GM23248 (cell line): ENCODE results near the gene SMTNL2. TPM values are rescaled to one million over a fixed set of nuclear protein-coding genes. Genes with fewer than 3 reads are reported as not detected.

Experiments
- DNase-seq: peaks from one replicate; pipeline ENCODE4 v3.0.0-alpha.2; 2015
- H2AFZ ChIP-seq: fragments of 200-600 bp; sonication (generic); 2 replicates; pipeline ENCODE4 v1.6.1; 2016; ENCODE audit warnings: antibody characterized with exemption
- H3F3A ChIP-seq: fragments of 200-600 bp; sonication (generic); 2 replicates; pipeline ENCODE4 v1.6.1; 2016; ENCODE audit warnings: mild to moderate bottlenecking, antibody characterized with exemption, mixed run types; ENCODE audit not compliant: insufficient read depth
- H3K27ac ChIP-seq: fragments of 200-600 bp; sonication (generic); 2 replicates; pipeline ENCODE4 v1.5.1; 2016; ENCODE audit warnings: mild to moderate bottlenecking
- H3K27me3 ChIP-seq: fragments of 200-600 bp; sonication (generic); replicated peaks from 2 replicates; pipeline ENCODE4 v1.6.1; 2016; ENCODE audit warnings: mild to moderate bottlenecking; ENCODE audit not compliant: insufficient read depth
- H3K36me3 ChIP-seq: fragments of 200-600 bp; sonication (generic); 2 replicates; pipeline ENCODE4 v1.6.1; 2016; ENCODE audit warnings: low read depth, mild to moderate bottlenecking
- H3K4me1 ChIP-seq: fragments of 200-600 bp; sonication (generic); 2 replicates; pipeline ENCODE4 v1.6.1; 2016; ENCODE audit warnings: mild to moderate bottlenecking; ENCODE audit not compliant: insufficient read depth
- H3K4me2 ChIP-seq: fragments of 200-600 bp; sonication (generic); one replicate; pipeline ENCODE4 v1.6.1; 2016; ENCODE audit warnings: mild to moderate bottlenecking; ENCODE audit not compliant: unreplicated experiment
- H3K4me3 ChIP-seq: fragments of 200-600 bp; sonication (generic); 2 replicates; pipeline ENCODE4 v1.5.1; 2016; ENCODE audit warnings: mild to moderate bottlenecking
- H3K79me2 ChIP-seq: fragments of 200-600 bp; sonication (generic); 2 replicates; pipeline ENCODE4 v1.6.1; 2016; ENCODE audit warnings: mild to moderate bottlenecking; ENCODE audit not compliant: insufficient read depth
- H3K9ac ChIP-seq: fragments of 200-600 bp; sonication (generic); 2 replicates; pipeline ENCODE4 v1.6.1; 2016; ENCODE audit warnings: mild to moderate bottlenecking
- H3K9me2 ChIP-seq: fragments of 200-600 bp; sonication (generic); 2 replicates; pipeline ENCODE4 v1.6.1; 2016; ENCODE audit warnings: mixed run types, mild to moderate bottlenecking, moderate library complexity; ENCODE audit not compliant: insufficient read depth
- H3K9me3 ChIP-seq: fragments of 200-600 bp; sonication (generic); one replicate; pipeline ENCODE4 v1.6.1; 2017; ENCODE audit warnings: low read depth
- H4K20me1 ChIP-seq: fragments of 200-600 bp; sonication (generic); 2 replicates; pipeline ENCODE4 v1.6.0; 2016; ENCODE audit not compliant: insufficient read depth
- EZH2 ChIP-seq: fragments of 200-600 bp; sonication (generic); IDR thresholded peaks from 2 replicates; pipeline ENCODE4 v1.6.1; 2018; ENCODE audit warnings: antibody characterized with exemption, mild to moderate bottlenecking; ENCODE audit not compliant: insufficient read depth, poor library complexity, severe bottlenecking
- EZH2phosphoT487 ChIP-seq: fragments of 200-600 bp; sonication (generic); IDR thresholded peaks from 2 replicates; pipeline ENCODE4 v1.6.1; 2018; ENCODE audit warnings: antibody characterized with exemption, moderate library complexity, mild to moderate bottlenecking, low read depth; ENCODE audit not compliant: insufficient read depth
- WGBS, 2 experiments: methylation state at CpG; one replicate each; pipeline ENCODE4 v1.1.6; 2015 to 2017; ENCODE audit warnings: low lambda C conversion rate in 2 of 2, low coverage in 1 of 2; ENCODE audit errors: missing lambda C conversion rate in 2 of 2; 5-methylcytosine and 5-hydroxymethylcytosine counted together
- in situ Hi-C: fragments of 300-500 bp; cut with MboI; formaldehyde crosslinking; loops from 2 replicates; pipeline ENCODE4 v1.15.0; 2020
- polyA plus RNA-seq: library from polyadenylated mRNA; unstranded; fragments of >200 nt; fragmentation: Nextera tagmentation; extraction: Ambion mirVana; gene quantifications from 2 replicates; pipeline ENCODE4 v1.2.1, GENCODE V29; 2016
- total RNA-seq: library from RNA; depleted of rRNA; stranded (reverse); fragments of >200 nt; shearing (Covaris generic); gene quantifications from 2 replicates; pipeline ENCODE4 v1.2.3, GENCODE V29; 2014

The SMTNL2 gene
- total and polyA plus RNA-seq, 2 experiments from 2014 or later = not detected

- Histone ChIP-seq H2AFZ (no peak overlapping the region), H3K4me1 (no peaks in the 10 kb centered on the region), H3K27me3 (peaks cover 42% of the 10 kb centered on the region), H3K27ac (no peak overlapping the region), H3K4me2 (no peak overlapping the region), H3K36me3 (no peaks in the 10 kb centered on the region), H3K4me3 (no peak overlapping the region), H3K9me2 (no peaks in the 10 kb centered on the region), H4K20me1 (no peaks in the 10 kb centered on the region), H3K9me3 (no peaks in the 10 kb centered on the region), H3K79me2 (no peaks in the 10 kb centered on the region), H3K9ac (no peak overlapping the region), H3F3A (no peaks in the 10 kb centered on the region)
- no peak for TF ChIP-seq EZH2phosphoT487
- no peak for TF ChIP-seq EZH2
- in situ Hi-C loops = no loop called here
- WGBS, 2 experiments = 37 to 63% methylated on average over 26 to 37 of the region's 57 CpGs
- DNase-seq = no peak
Measured at GRCh38 chr17:4584917-4585637, 748 bp downstream of the SMTNL2 start.

- peaks cover 42% of the 10 kb centered on the region for H3K27me3 ChIP-seq
- in situ Hi-C loops = no loop called here
- WGBS, 2 experiments = 84 to 85% methylated on average over 7 of the region's 7 CpGs
Measured at GRCh38 chr17:4585638-4585994, 1.3 kb downstream of the SMTNL2 start.

GRCh38 chr17:4586043-4586442 lies 1.7 kb downstream of the SMTNL2 start:
- Histone ChIP-seq H3K9me2 (no peaks in the 10 kb centered on the region), H4K20me1 (no peaks in the 10 kb centered on the region), H3K4me3 (no peak overlapping the region), H3F3A (no peaks in the 10 kb centered on the region), H3K27me3 (peaks cover 42% of the 10 kb centered on the region), H3K9ac (no peak overlapping the region), H3K4me1 (no peaks in the 10 kb centered on the region), H3K9me3 (no peaks in the 10 kb centered on the region), H3K79me2 (no peaks in the 10 kb centered on the region), H3K27ac (no peak overlapping the region), H3K36me3 (no peaks in the 10 kb centered on the region), H2AFZ (no peak overlapping the region), H3K4me2 (no peak overlapping the region)
- no peak for DNase-seq
- WGBS, 2 experiments = 77 to 81% methylated on average over 9 of the region's 9 CpGs
- TF ChIP-seq EZH2phosphoT487 (no peak), EZH2 (no peak)
- in situ Hi-C loops = no loop called here

More at GRCh38 chr17:4585638-4585994, 1.3 kb downstream of the SMTNL2 start:
- Histone ChIP-seq H3K4me2 (no peak overlapping the region), H3K4me1 (no peaks in the 10 kb centered on the region), H3K79me2 (no peaks in the 10 kb centered on the region), H3F3A (no peaks in the 10 kb centered on the region), H3K9ac (no peak overlapping the region), H4K20me1 (no peaks in the 10 kb centered on the region), H3K9me3 (no peaks in the 10 kb centered on the region), H3K27ac (no peak overlapping the region), H3K4me3 (no peak overlapping the region), H3K9me2 (no peaks in the 10 kb centered on the region), H3K36me3 (no peaks in the 10 kb centered on the region), H2AFZ (no peak overlapping the region)
- TF ChIP-seq EZH2phosphoT487 (no peak), EZH2 (no peak)
- no peak for DNase-seq

DNA sequence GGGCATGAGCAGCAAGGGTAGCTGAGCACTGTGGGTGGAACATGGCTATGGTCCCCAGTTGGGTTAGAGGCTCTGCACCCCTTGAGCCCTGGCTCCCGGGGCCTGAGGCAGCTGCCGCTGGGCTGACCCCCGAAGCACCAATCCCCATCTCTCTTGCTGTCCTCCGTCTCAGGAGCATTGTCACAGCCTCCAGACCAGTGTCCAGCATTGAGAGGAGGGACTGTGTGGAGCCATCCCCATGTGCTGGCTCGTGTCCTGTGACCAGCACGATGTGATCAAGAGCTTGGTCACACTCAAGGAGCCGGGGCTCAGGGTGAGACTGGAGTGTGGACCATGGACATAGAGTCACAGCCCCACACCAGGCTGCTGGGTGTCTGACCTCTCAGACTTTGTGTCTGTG lies 2.9 kb downstream of the SMTNL2 start:
- H3K4me1 ChIP-seq = no peaks in the 10 kb centered on the region
- DNase-seq = no peak
- no peaks in the 10 kb centered on the region for H3K36me3 ChIP-seq
- 58 to 60% methylated on average over 7 of the region's 7 CpGs for WGBS, 2 experiments
- H2AFZ ChIP-seq = no peak overlapping the region
- H3F3A ChIP-seq = no peaks in the 10 kb centered on the region
- TF ChIP-seq EZH2phosphoT487 (no peak), EZH2 (no peak)
- H3K4me2 ChIP-seq = no peak overlapping the region
- peaks cover 47% of the 10 kb centered on the region for H3K27me3 ChIP-seq
- H4K20me1 ChIP-seq = no peaks in the 10 kb centered on the region
- in situ Hi-C loops = no loop called here
- H3K27ac ChIP-seq = no peak overlapping the region
- H3K4me3 ChIP-seq = no peak overlapping the region
- no peaks in the 10 kb centered on the region for H3K9me3 ChIP-seq
- H3K9ac ChIP-seq = no peak overlapping the region
- no peaks in the 10 kb centered on the region for H3K9me2 ChIP-seq
- H3K79me2 ChIP-seq = no peaks in the 10 kb centered on the region

GRCh38 chr17:4587803-4588202 lies 3.5 kb downstream of the SMTNL2 start:
- Histone ChIP-seq H3K27me3 (peaks cover 43% of the 10 kb centered on the region), H3K9me3 (no peaks in the 10 kb centered on the region), H3K4me2 (no peak overlapping the region), H2AFZ (no peak overlapping the region), H3F3A (no peaks in the 10 kb centered on the region), H3K9ac (no peak overlapping the region), H3K27ac (no peak overlapping the region), H3K4me3 (no peak overlapping the region), H3K9me2 (no peaks in the 10 kb centered on the region), H4K20me1 (no peaks in the 10 kb centered on the region), H3K79me2 (no peaks in the 10 kb centered on the region), H3K4me1 (no peaks in the 10 kb centered on the region), H3K36me3 (no peaks in the 10 kb centered on the region)
- DNase-seq = no peak
- whole genome bisulfite sequencing, 2 experiments = 60% methylated on average over 9 of the region's 9 CpGs
- TF ChIP-seq EZH2phosphoT487 = no peak
- no peak for TF ChIP-seq EZH2
- in situ Hi-C loops = no loop called here
